ENCODE results near the gene RNGTT.

Gene RNGTT

DNA sequence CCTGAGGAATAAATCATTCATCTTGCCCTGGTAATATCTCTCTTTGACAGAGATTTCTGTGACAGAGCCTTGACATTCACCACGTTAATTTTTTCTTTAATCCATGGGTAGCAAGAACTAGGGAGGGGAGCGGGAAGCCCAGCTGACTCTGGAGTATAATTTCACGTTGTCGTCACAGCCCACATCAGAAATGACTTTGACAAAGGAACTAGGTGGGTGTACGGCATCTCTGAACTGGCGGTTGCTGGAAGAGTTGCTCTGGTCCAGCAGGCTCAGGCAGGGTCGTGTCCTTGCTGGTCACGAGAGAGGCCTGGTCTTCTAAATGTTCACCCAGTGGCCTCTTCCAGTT lies 400.2 kb downstream of the RNGTT start:
- no peak for DNase-seq

DNA sequence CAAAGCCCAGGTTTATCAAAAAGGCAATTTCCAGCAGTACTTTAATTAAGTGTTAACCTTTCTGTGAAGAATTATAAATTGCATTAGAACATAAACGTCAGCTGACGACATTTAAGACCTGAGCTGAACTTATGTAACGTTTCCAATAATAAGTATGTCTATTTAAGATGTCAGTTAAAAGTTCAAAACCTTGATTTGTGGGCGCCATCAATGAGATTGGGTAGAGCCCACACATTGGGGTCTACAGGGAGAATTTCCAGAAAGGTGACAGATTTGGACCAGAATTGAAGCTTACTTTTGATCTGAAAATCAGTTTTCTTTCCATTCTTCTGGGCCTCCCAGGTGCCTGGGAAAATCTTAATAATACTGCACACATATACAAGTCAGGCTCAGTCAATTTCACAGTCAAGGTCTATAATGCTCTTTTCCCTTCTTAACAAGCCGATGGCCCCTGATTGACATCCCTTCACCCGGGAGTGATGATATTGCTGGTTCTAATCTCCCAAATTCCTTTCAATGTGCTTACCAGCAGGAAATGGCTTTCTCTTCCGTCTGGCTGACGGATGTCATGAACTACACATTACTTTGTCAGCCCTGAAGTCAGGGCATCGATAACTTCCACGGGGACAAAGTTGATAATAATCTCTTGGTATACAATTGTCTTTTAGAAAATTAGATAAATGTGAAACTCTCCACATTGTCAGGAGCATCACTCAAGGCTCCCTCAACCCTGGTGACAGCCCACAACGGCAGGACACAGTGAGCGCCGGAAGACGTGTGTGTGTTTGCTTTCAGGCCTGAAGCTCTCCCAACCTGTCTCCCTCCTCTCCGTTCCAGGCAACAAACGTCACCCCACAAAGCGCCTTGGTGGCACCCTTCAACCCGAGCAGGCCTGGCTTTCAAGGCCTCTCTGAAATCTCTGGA lies 400.8 kb downstream of the RNGTT start:
- DNase-seq: no peak

DNA sequence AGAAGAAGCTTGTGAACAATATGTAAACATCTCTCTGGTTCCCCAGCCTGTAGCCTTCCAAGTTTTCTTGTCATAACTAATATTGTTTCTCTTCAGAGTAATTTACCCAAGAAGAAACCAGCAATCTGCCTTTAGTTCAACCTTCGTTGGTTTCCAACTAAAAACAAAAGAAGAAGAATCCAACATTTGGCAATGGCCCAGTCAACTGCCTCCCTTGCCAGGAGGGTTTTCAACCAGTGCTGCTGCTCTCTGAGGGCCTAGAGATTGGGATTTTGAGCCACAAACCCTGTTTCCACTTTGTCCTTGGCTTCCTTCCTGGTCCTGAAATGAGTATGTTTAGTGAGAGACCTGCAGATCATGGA lies 401.5 kb downstream of the RNGTT start:
- peak in 1 of 56 donors; percentile 14 for DNase-seq

DNA sequence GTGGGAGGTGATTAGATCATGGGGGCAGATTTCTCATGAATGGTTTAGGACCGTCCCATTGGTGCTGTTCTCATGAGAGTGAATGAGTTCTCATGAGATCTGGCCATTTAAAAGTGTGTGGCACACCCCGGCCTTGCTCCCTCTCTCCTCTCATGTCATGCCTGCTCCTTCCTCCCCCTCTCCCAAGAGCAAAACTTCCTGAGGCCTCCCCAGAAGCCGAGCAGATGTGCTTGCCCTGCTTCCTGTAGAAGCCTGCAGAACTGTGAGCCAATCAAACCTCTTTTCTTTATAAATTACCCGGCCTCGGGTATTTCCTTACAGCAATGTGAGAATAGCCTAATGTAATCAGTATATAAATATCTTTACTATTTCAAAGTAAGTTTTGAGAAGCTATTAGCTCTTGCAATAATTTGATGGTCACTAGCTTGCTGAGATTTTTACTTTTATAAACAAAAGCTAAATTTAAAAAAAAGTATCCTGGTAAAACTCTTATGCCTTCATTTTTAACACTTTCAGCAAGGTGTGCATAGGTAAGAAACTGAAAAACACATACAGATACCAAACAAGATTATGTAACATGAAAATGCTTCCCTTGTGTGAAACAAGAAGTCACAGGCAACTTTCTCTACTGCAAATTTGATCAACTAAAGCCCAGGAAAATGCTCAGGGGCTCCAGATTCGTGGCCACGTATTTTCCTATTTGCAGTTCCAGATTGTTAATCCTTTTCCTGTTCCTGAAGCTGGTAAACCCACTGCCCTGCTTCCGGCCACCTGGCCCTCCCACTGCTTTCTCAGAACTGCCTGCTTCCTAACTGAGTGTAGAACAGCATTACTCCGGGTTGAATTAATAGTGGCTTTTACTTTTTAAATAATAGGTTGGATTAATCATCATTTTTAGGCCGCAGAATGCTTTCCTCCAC lies 402.1 kb downstream of the RNGTT start:
- no peak for DNase-seq
